HL-60 (cell line): Measurements from ENCODE around the gene DNAJC15.
A peak's percentile ranks its signal among the peaks of the same experiment; 100 is the strongest.

ENCODE experiments used
- DNase-seq, 2 experiments: peaks; one replicate each; pipeline ENCODE4 v3.0.0-alpha.2; 2010 to 2020; ENCODE audit warnings: low read depth in 1 of 2, low spot score in 1 of 2
- H3K27ac ChIP-seq: fragments of 250-450 bp; sonication (Bioruptor Pico); replicated peaks from 2 replicates; pipeline ENCODE4 v1.5.1; 2020; ENCODE audit warnings: mild to moderate bottlenecking, moderate library complexity
- H3K27me3 ChIP-seq: fragments of 250-450 bp; sonication (Bioruptor Pico); 2 replicates; pipeline ENCODE4 v1.5.1; 2021; ENCODE audit warnings: mild to moderate bottlenecking, moderate library complexity; ENCODE audit not compliant: insufficient read depth, poor library complexity, severe bottlenecking
- H3K4me3 ChIP-seq: replicated peaks from 2 replicates; pipeline ENCODE4 v1.5.1; 2011; ENCODE audit warnings: mild to moderate bottlenecking, control low read depth, low read length; ENCODE audit not compliant: insufficient read depth
- GABPA ChIP-seq: IDR thresholded peaks from 2 replicates; pipeline ENCODE4 v1.6.1; 2012; ENCODE audit warnings: low read depth
- POLR2AphosphoS5 ChIP-seq: IDR thresholded peaks from 2 replicates; pipeline ENCODE4 v1.6.1; 2012; ENCODE audit warnings: low read depth
- REST ChIP-seq: IDR thresholded peaks from 2 replicates; pipeline ENCODE4 v1.6.1; 2012; ENCODE audit warnings: low read depth; ENCODE audit not compliant: insufficient replicate concordance
- SPI1 ChIP-seq: IDR thresholded peaks from 2 replicates; pipeline ENCODE4 v1.6.1; 2012; ENCODE audit warnings: low read depth, mild to moderate bottlenecking, borderline replicate concordance
- TF ChIP-seq, protein P1 (sequence below): IDR thresholded peaks from one replicate; pipeline ENCODE4 v1.5.1; 2011; ENCODE audit warnings: low read length, control low read depth, inconsistent platforms; ENCODE audit not compliant: insufficient read depth

Gene DNAJC15

DNA sequence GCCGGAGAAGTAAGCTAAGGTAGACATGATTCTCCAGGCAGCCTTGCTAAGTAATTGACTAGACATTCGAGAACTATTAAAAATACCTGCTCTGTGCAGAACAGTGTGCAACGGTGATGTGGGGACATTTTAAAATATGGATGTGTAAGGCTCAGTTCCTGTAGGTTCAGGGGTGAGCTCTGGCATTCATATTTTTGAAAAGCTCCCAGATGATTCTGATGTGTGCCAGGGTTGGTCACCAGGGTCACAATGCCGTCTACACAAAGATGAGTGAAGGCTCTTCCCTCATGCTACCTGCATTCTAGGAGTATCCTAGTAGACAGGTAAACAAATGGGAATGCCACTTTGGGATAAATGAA lies 30.6 kb upstream of the DNAJC15 start:
- Histone ChIP-seq H3K27me3 (peaks cover 23% of the 10 kb centered on the region), H3K4me3 (0 out of 2 replicates have a peak overlapping the region, but pooled peaks have one; percentile 56), H3K27ac (no peak overlapping the region)
- no peak for DNase-seq
- TF ChIP-seq, protein P1, sequence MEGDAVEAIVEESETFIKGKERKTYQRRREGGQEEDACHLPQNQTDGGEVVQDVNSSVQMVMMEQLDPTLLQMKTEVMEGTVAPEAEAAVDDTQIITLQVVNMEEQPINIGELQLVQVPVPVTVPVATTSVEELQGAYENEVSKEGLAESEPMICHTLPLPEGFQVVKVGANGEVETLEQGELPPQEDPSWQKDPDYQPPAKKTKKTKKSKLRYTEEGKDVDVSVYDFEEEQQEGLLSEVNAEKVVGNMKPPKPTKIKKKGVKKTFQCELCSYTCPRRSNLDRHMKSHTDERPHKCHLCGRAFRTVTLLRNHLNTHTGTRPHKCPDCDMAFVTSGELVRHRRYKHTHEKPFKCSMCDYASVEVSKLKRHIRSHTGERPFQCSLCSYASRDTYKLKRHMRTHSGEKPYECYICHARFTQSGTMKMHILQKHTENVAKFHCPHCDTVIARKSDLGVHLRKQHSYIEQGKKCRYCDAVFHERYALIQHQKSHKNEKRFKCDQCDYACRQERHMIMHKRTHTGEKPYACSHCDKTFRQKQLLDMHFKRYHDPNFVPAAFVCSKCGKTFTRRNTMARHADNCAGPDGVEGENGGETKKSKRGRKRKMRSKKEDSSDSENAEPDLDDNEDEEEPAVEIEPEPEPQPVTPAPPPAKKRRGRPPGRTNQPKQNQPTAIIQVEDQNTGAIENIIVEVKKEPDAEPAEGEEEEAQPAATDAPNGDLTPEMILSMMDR, result no peak
- TF ChIP-seq POLR2AphosphoS5 (no peak), REST (no peak), GABPA (no peak), SPI1 (no peak)

GRCh38 chr13:42994878-42995277 lies 28.5 kb upstream of the DNAJC15 start:
- no peak overlapping the region for H3K4me3 ChIP-seq
- TF ChIP-seq, protein P1, result no peak
- TF ChIP-seq SPI1 (peak; percentile 42; the same call in 1 of the 2 replicates), GABPA (no peak)
- no peak for DNase-seq
- peaks cover 23% of the 10 kb centered on the region for H3K27me3 ChIP-seq
- no peak overlapping the region for H3K27ac ChIP-seq

DNA sequence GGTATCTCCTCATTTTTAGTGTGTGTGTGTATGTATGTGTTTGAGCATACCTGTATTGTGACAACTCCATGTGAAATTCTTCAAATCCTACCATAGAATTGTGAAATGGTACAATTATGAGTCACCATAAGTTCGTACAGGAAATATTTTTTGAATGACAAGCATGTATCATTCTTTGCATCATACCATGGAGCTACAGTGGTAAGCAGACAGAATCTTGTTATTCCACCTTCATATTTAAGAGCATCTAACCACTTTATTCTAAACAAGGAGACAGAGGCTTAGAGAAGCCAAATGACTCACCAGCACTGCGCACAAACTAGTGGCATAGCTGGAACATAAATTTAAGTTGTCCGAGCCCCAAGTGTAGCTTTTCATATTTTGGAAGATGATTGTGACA lies 26.8 kb upstream of the DNAJC15 start:
- DNase-seq, result peak in 1 of 2 experiments; percentile 11
- Histone ChIP-seq H3K4me3 (no peak overlapping the region), H3K27ac (no peak overlapping the region), H3K27me3 (peaks cover 11% of the 10 kb centered on the region)
- TF ChIP-seq, protein P1, result no peak
- TF ChIP-seq SPI1 (no peak), GABPA (no peak), REST (no peak), POLR2AphosphoS5 (no peak)

DNA sequence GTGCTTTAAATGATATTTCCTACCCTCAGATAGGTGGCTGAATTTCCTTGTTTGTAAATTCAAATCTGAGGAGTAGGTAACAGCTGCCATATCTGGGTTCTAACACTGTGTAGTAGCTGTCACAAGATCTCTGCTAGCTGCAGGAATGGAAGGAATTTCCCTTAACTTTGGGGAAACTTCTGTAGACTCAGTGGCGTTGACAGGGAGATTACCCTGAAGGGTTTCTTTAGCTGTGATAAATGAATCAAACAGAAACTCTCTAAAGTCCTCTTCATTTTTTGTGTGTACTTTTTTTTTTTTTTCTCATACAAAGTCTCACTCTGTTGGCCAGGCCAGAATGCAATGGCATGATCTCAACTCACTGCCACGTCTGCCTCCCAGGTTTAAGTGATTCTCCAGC lies 26.0 kb upstream of the DNAJC15 start:
- no peak overlapping the region for H3K27ac ChIP-seq
- H3K4me3 ChIP-seq, result no peak overlapping the region
- no peak for DNase-seq
- H3K27me3 ChIP-seq, result peaks cover 3% of the 10 kb centered on the region
- TF ChIP-seq REST, result no peak
- no peak for TF ChIP-seq GABPA
- TF ChIP-seq, protein P1, result no peak
- TF ChIP-seq POLR2AphosphoS5, result no peak
- TF ChIP-seq SPI1, result no peak
